Epithelial cell of proximal tubule (primary cell): ENCODE data around the gene DISC1. TPM values are rescaled to one million over a fixed set of nuclear protein-coding genes. Genes with fewer than 3 reads are reported as not detected.

Experiments used
- DNase-seq: peaks from one replicate; pipeline ENCODE4 v3.0.0-alpha.2; 2011; ENCODE audit warnings: low read depth
- H3K4me3 ChIP-seq: 2 replicates; pipeline ENCODE4 v1.5.1; 2011; ENCODE audit warnings: low read depth, mild to moderate bottlenecking, low read length
- total RNA-seq: library from RNA; depleted of rRNA; stranded (reverse); fragments of >200 nt; gene quantifications from 2 replicates; pipeline ENCODE4 v1.2.3, GENCODE V29; 2015
- TF ChIP-seq, protein P1 (sequence below): conservative IDR thresholded peaks from 2 replicates; pipeline ENCODE4 v1.5.1; 2012; ENCODE audit warnings: low read depth, mild to moderate bottlenecking, low read length

DISC1 gene
- total RNA-seq, 1 donor from 2014 or later = 3.1 TPM

DNA sequence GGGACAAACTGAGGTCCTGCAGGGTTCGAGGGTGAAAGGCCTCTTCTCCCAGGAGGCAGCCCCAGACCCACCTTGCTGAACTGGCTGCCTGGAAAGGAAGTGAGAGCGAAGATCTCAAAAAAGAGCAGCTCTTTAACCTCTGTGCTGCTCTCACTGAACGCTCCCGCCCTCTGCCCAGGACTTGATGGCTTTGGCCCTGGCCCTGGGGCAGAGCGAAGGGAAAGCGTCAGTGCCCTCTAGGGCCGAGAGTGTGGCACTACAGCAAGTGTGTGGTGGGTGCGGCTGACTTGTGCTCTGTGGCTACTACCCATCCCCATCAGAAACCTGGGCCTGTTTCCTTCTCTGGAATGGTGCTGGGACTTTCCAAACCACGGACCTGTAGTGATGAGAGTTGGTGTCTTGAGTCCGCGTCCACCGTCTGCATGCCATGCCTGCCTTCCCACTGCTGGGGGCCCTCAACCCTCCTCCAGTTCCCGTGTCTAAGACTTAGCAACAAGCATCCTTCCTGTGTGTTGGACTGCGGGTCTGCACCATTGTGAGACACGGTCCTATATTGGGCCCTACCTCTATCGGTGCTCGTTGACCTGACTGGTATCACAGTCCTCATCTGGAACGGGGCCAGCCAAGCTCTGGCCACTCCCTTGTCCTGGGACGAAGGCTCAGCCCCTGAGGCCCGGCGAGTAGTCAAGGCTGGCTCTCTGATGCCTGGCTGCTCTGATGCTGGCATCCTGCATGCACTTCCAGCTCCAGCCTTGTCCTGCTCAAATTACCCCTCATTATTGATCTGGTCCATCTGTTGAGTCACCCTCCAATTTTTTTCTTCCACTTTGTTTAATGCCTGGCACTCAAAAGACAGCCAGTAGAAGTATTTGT, 180.3 kb downstream of the DISC1 start:
- TF ChIP-seq, protein P1, sequence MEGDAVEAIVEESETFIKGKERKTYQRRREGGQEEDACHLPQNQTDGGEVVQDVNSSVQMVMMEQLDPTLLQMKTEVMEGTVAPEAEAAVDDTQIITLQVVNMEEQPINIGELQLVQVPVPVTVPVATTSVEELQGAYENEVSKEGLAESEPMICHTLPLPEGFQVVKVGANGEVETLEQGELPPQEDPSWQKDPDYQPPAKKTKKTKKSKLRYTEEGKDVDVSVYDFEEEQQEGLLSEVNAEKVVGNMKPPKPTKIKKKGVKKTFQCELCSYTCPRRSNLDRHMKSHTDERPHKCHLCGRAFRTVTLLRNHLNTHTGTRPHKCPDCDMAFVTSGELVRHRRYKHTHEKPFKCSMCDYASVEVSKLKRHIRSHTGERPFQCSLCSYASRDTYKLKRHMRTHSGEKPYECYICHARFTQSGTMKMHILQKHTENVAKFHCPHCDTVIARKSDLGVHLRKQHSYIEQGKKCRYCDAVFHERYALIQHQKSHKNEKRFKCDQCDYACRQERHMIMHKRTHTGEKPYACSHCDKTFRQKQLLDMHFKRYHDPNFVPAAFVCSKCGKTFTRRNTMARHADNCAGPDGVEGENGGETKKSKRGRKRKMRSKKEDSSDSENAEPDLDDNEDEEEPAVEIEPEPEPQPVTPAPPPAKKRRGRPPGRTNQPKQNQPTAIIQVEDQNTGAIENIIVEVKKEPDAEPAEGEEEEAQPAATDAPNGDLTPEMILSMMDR = peak; percentile 66
- no peak for DNase-seq
- no peak overlapping the region for H3K4me3 ChIP-seq

DNA sequence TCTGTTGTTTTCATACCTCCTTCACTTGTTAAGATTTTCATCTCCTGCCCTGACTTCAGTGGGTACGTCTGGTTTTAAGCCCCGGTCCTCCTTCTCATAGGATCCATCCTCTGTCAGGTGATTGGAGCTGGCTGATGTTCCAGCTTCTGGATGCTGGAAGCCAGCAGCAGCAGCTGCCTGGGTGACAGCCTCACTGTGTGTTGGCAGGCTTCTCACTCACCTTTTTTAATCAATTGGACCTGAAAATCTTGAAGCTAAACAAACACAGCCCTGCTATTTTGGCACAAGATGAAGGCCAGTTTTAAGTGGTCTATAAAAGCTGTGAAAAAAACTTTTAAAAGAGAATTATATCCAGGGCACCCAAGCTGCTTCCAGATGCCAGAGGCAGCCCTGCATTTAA, 181.0 kb downstream of the DISC1 start:
- TF ChIP-seq, protein P1 = no peak
- no peak for DNase-seq
- no peak overlapping the region for H3K4me3 ChIP-seq

DNA sequence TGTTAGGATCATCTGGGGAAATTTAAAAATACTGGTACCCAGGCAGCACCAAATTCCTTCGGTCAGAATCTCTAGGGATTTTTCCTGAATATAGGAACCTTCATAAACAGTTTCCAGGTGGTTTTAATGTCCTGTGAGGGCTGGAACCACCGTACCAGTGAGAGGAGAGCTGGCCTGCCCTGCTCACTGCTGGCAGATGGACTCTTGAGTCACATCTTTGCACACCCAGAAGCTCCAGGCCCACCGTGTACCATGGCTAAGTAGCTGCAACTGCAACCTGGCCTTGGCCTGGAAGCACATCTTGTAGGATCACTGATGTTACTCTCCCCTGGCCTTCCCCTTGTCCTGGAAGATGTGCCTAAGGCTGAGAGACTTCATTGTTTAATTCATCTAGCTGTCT, 181.5 kb downstream of the DISC1 start:
- TF ChIP-seq, protein P1 = no peak
- no peak for DNase-seq
- no peak overlapping the region for H3K4me3 ChIP-seq

DNA sequence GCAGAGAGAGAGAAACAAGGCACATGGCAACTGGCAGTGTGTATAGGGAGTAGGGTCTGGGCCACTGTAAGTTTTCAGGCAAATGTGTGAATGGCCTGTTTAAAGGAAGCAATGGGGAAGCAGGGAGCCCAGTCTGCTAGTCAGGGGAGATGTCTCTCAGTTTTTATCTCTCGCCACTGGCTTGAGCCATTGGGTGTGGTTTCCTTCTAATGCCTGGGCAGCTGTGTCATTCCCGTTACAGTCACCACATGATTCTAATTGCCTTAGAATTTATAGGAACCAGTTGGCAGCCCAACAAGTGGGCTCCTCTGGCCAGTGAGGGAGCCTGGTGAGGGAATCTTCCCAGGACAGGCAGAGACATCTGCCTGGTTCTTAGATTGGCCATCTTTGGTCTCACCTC, 182.4 kb downstream of the DISC1 start:
- H3K4me3 ChIP-seq = no peak overlapping the region
- TF ChIP-seq, protein P1 = no peak
- no peak for DNase-seq

DNA sequence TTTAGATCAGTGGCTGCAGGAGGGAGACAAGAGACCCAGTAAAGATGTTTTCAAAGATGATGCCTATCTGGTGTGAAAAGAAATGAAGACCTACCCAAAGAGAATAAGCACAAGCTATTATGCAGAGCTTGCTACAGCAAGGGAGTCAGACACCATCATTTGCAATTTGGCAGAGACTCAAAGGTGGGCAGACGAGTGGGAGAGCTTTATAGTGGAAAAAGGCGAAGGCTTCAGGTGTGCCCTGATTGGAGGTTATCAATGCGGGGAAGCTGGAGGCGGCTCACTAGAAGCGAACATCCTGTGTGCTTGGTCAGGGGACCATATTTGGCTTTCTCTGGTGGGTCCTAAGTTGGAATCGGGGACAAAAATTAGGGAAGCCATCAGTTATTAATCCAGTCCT, 183.8 kb downstream of the DISC1 start:
- DNase-seq = no peak
- TF ChIP-seq, protein P1 = no peak
- no peak overlapping the region for H3K4me3 ChIP-seq

DNA sequence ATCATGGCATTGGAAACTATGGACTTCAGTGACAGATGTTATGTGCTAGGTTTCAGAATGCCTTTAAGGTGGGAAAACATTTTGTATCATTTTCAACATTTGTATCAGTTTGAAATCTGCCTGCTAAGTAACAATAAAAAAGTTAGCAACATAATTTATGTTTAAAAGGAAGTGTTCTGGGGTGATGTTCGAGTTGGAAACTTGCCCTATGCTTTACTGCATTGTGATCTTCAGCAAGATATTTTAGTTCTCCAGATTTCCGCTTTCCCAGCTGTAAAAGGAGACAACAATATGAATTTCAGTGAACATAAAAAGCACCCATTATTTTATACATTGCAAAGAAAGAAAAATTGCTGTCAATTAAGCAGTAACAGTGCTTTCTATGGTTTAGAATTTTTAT, 187.4 kb downstream of the DISC1 start:
- H3K4me3 ChIP-seq = no peak overlapping the region
- TF ChIP-seq, protein P1 = no peak
- no peak for DNase-seq

GRCh38 chr1:231814521-231814920, 187.9 kb downstream of the DISC1 start:
- no peak for DNase-seq
- no peak overlapping the region for H3K4me3 ChIP-seq
- TF ChIP-seq, protein P1 = no peak
